Measurements from ENCODE around the gene PVR.
"Not testable (repeated sequence)": the region's sequence is repeated elsewhere in the genome, so short reads cannot be mapped to it uniquely, and the experiment has no call there.

The PVR gene, protein sequence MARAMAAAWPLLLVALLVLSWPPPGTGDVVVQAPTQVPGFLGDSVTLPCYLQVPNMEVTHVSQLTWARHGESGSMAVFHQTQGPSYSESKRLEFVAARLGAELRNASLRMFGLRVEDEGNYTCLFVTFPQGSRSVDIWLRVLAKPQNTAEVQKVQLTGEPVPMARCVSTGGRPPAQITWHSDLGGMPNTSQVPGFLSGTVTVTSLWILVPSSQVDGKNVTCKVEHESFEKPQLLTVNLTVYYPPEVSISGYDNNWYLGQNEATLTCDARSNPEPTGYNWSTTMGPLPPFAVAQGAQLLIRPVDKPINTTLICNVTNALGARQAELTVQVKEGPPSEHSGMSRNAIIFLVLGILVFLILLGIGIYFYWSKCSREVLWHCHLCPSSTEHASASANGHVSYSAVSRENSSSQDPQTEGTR

DNA sequence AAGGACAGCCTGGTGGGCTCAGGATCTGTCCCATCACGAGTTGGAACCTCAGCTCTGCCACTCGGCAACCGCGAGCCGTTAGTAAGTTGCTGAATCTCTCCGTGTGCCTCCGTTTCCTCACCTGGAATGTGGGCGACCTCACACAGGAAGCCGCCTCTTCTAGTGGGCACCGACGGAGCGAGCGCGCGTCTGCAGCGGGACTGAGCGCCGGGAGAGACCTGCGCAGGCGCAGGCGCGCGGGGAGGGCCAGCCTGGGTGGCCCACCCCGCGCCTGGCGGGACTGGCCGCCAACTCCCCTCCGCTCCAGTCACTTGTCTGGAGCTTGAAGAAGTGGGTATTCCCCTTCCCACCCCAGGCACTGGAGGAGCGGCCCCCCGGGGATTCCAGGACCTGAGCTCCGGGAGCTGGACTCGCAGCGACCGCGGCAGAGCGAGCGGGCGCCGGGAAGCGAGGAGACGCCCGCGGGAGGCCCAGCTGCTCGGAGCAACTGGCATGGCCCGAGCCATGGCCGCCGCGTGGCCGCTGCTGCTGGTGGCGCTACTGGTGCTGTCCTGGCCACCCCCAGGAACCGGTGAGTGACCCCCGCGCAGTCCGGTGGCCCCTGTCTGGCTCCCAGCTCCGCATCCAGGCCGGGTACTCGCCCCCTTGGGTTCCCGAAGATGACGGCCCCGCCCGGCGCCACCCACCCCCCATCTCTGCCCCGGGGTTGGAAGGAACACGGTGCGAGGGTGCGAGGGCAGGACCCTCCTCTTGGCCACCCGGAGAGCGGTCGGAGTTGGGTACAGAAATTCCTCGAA lies at the start of gene PVR:
PVR (plus strand) TSS at position 306 of the 797 bp plus-strand sequence; CDS start at position 493, 187 bp downstream.
- DNase-seq = peak; percentile 69

DNA sequence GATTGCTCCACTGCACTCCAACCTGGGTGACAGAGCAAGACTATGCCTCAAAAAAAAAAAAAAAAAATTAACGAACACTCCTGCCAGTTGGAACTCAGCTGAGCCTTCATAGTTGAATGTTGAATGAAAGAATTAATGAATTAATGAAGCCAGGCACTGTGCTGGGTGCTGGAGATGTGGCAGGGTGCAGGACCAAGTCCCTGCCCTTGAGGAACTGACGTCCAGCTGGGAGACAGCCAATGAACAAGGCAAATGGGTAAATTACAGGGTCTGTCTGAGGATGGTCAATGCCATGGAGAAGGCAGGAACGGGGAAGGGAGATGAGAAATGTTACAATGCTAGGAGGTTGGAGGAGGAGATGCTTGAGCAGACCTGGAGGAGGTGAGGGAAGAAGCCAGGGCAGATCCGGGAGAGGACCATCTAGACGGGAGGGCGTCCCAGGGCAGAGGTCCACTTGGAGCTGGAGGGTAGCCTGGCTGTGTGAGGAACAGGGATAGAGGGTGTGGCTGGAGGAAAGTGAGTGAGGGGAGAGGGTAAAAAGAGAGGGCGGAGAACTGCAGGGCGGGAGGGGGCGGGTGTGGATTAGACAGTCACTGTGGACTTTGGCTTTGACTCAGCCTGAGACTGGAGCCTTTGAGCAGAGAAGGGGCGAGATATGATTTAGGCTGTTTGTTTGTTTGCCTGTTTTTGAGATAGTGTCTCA lies 47.1 kb upstream of the PVR start:
- no peak for DNase-seq

DNA sequence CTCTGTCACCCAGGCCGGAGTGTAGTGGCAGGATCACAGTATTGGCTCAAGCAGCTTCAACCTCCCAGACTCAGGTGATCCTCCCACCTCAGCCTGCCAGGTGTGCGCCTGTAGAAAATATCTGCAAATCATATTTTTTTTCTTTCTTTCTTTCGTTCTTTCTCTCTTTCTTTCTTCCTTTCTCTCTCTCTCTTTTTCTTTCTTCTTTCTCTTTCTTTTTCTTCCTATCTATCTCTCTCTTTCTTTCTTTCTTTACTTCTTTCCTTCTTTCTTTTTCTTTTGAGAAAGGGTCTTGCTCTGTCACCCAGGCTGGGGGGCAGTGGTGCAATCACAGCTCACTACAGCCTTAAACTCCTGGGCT lies 46.6 kb upstream of the PVR start:
- DNase-seq = no peak

DNA sequence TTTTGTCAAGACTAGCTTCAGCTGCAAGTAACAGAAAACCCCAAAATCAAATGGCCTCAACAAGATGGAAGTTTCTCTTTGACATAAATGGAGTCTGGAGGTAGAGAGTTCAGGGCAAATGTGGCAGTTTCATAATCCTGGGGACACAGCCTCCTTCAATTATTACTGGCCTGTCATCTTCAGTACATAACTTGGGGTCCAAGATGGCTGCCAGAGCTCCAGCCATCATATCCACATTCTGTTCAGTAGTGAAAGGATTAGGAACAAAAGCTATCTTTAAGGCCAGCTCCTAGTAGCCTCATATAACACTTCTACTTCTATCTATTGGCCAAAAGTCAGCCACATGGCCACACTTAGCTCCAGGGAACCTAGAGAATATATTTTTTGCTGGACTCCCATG lies 45.4 kb upstream of the PVR start:
- DNase-seq = no peak

DNA sequence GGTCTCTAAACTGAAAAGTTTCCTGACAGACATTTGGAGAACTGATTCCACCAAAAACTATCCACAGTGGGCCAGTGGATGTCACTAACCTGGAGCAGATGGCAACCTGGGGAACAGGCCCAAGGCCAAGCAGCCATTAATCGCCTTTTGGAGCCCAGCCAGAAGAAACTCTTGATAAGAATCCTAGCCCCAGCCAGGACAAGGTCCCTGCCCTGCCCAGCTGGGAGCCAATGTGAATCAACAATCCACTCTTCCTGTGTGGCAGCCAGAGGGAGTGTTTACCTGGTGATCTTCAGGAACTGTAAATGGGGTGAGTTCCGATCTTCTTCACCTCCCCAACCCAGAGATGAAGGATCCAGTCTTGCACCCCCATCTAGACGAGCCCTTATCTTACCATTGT lies 44.8 kb upstream of the PVR start:
- DNase-seq = no peak

DNA sequence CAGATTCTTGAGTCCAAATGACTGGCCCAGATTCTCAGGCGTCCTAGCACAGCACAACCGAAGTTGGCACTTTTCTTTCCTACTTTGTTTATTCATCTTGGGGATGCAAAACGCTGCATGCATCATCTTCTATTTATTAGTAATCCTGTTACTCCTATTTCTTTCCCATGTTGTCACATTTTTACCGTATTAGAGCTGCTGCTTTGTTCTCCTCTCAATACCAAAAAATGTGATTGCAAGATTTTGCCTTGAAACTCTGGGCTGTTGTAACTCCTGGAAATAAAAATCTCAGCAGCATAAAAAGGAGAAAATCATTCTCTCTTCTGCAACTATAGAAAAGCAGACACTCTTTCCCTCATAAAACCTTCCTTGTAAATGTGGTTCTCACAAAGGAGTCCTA lies 43.2 kb upstream of the PVR start:
- no peak for DNase-seq

DNA sequence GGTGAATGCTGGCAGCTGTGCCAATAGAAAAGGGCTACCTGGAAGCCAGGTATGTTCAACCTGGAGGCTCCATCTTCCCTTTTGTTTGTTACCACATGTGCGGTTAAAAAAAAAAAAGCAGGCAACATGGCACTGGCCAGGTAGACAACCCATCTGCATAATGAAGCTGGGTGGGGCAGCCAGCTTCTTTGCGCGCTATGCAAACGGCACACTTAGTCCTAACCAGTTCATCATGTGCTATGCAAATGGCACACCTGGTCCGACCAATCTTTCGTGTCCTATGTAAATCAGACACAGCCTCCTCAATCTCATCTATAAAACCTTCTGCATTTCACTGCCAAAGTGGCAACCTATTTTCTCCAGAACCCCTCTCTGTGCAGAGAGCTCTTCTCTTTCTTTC lies 41.6 kb upstream of the PVR start:
- no peak for DNase-seq

DNA sequence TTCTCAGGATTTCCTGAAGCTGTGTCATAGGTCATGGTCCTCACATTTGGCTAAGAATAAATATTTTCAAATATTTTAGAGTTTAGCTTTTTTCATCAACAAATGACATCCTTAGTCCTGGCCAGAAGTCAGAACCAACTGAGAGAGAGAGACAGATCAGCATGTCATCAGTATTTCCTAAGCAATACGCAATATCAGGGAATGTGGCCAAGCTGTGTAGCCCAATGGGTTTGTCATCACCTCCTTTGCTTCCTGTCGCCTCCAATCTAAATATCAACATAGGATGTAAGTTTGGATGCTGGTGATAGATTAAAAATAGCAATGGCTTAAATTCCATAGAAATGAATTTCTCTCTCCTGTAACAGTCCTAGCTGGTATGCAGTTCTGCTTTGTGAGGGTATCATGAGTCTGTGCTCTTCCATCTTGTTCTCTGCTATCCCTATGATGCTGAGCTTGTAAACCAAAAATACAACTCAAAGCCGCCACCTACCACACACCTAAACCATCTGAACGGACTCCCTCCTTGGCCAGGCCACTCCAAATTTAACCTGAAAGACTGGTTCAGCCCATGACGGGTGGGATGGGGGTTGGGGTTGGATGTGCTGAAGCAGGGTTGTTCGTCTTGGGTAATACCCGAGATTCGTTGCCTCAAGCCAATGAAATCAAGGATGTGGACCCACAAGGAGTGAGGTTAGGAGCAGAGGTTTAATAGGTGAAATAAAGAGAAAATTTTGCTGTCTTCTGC lies 40.3 kb upstream of the PVR start:
- no peak for DNase-seq

DNA sequence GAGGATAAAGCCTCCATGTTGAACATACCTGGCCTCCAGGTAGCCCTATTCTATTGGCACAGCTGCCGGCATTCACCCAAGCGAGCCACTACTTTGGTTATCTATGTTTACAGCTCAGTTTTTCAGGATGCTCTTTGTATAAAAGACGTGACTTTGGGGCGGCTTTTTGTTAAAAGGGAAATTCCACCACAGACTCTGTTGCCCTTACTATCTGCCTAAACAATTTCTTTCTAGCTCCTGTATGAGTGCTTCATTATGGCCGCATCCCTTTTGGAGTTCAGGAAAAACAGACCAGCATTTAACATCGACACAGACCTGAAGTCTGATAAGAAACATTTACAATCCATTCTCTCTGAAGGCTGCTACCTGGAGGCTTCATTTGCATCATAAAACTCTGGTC lies 39.5 kb upstream of the PVR start:
- DNase-seq = no peak

DNA sequence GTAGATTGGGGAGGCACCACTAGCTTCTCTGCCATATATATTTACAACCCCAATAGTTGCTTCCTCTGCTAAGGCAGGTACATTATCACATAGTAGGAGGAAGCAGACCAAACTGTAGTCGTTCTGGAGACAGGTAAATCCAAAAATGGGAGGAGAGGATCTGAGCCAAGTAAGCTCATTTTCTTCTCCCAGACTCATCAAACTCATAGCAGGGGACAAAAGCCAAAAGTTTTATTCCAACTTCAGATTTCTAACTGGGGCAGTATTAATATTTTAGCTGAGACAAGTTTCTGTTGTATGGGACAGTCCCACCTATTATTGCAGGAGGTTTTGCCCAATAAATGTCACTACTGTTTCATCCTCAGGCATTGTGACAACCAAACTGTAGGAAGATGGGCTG lies 38.2 kb upstream of the PVR start:
- no peak for DNase-seq

DNA sequence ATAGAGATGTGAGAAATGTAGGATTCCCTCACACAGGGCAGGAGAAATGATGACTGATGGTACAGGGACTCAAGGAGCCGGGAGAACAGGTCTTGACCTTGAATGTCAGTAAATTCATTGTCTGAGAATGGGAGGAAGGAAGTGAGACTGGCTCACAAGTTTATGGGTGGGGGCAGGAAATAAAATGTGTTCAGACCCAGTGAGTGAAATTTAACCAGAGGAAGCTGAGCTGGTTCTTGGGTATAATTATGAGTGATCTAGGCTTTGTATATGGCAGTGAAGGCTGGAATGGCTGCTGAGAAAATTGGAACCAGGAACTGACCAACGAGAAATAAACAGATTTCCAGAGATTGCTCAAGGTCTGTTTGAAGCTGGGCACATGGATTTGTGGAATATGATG lies 36.7 kb upstream of the PVR start:
- DNase-seq = no peak

DNA sequence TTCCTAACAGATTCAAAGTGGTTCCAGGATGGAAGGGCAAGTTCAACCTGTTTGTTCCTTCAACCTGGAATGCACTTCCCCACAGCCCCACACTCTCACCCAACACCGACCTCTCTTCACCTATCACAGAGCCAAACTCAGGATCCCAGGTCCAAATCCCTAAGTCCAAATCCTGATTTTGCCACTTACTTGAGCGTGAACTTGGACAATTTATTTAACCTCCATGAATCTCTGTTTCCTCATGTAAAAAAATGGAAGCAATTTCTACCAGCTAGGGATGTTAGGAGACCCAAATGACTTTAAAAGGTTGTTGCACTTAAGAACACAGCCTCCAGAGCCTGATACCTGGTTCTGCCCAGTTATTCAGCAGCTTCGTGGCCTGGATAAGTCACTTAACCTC lies 35.8 kb upstream of the PVR start:
- DNase-seq = no peak

DNA sequence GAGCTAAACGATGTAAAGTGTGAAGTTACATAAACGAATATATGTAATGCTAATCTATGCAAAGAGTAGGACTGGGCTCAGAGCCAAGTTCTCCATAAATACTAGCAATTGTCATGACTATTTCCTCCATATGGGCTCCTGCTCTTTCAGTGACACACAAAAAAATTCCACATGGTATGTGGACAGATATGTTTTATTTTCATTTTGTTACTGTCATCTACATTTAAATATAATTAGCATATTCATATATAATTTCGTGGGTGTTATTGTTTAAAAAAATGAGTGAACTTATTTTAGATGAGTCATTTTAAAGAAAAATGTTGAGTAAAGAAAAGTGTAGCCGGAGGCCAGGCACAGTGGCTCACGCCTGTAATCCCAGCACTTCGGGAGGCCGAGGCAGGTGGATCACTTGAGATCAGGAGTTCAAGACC lies 35.3 kb upstream of the PVR start:
- DNase-seq = no peak

DNA sequence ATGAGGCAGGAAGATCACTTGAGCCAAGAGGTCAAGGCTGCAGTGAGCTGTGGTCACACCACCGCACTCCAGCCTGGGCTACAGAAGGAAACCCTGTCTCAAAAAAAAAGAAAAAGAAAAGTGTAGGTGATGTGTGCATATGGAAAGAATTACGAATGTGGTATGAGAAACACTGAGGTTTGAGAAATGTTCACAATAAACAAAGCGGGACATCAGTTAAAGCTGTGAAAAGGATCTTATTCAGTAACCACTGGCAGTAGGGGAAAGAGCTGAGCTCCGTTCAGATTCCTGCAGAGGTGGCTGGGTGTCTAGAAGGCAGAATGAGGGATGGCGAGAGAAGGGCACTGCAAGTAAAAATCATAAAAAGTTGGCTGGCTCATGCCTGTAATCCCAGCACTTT lies 34.5 kb upstream of the PVR start:
- DNase-seq = no peak

DNA sequence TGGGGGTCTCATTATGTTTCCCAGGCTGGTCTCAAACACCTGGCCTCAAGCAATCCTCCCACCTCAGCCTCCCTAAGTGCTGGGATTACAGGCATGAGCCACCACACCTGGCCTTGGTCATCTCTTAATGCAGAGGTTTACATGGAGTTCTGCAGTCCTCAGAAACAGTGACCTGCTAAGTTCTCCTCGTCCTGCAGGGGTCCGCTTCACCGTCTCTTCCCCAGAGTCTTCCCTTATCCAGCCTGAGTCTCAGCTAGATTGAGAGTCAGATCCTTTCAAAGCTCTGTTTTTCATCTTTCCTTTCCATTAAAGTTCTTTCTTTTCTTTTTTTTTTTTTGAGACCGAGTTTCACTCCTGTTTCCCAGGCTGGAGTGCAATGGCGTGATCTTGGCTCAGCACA lies 33.2 kb upstream of the PVR start:
- not testable (repeated sequence) for DNase-seq

DNA sequence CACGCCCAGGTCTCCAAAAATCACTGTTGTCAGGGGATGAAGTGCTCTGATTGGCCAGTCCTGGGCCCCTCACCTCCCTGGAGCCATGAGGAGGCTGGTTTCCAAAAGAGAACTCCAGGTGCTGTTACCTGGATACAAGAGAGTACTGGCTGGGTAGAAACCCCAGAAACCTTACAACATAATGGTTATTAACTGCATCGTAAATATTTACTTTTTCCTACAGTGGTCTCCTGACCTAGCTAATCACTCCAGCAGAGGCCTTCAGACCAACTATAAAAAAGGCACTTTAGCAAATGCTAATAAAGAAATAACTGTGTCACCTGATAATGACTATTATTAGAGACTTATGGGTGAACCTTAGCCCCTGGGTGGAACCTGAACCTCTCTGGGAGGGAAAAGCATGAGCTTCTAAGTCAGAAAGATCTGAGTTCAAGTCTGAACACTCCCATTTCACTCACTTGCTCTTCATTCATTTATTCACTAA lies 31.9 kb upstream of the PVR start:
- DNase-seq = no peak

DNA sequence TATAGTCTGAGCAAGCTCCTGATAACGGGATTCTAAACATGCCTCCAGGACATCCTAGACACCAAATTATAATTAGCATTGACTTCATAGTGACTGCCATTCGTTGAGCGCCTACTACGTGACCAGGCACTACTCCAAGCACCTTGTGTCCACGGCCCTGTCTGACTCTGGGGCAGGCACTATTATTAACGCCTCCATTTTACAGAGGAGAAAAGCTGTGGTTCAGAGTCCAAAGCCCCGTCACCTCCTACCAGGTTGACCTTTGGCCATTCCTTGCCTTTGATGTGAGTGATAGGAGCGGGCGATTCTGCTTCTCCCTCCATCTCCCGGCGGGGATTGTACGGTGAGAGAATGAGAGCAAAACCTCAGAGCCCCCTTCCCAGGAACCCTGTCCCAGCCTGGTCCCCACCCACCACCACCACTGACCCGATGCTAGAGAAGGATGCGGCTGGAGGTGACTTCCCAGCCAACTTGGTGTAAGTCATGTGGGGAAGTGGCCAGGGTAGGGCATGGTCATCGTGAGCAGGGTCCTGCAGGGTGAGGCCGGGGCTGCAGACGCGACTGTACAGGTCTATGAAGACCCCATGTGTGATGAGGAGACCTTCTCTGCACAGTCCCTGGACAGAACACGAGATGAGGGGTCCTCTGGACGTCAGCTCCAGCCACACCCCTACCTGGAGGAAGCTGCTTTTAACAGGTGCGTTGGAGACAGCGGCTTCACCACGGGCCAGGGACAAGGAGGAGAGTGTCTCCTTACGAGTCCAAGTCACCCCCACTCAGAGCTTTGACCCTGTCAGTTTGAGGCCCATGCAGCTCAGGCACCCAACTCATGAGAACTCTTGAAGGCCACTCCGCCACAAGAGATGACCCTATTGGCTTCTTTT lies 30.2 kb upstream of the PVR start, which contains the start of gene IGSF23:
IGSF23 (plus strand) TSS at position 269 of the 884 bp plus-strand sequence; CDS start at position 352, 83 bp downstream.
- DNase-seq = no peak

DNA sequence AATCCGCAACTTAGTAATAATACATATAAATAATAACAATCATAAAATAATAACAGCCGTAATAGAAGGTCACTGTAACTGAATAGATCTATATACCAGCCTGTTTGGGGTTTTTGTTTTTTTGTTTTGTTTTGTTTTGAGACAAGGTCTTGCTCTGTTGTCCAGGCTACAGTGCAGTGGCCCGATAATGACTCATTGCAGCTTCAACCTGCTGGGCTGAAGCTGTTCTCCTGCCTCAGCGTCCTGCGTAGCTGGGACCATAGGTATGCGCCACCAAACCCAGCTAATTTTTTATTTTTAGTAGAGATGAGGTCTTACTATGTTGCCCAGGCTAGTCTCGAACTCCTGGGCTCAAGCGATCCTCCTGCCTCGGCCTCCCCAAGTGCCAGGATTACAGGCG lies 29.4 kb upstream of the PVR start:
- no peak for DNase-seq

DNA sequence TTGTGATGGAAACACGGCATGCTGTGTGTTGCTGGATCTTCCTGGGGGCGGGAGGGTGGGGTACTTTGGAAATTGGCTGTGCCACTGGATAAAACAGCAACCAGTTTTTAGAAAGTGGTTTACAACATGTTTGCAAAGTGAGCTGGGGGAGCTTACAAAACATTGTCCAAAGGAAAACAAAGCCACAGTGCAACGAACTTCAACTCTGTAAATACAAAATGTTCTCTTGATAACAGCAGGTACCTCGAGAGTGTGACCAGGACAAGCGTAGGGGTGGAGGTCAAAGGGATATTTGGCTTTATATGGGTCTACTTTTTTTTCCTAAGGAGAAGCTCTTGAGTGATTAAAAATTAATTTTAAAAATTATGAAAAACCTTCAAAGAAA lies 27.9 kb upstream of the PVR start:
- no peak for DNase-seq

DNA sequence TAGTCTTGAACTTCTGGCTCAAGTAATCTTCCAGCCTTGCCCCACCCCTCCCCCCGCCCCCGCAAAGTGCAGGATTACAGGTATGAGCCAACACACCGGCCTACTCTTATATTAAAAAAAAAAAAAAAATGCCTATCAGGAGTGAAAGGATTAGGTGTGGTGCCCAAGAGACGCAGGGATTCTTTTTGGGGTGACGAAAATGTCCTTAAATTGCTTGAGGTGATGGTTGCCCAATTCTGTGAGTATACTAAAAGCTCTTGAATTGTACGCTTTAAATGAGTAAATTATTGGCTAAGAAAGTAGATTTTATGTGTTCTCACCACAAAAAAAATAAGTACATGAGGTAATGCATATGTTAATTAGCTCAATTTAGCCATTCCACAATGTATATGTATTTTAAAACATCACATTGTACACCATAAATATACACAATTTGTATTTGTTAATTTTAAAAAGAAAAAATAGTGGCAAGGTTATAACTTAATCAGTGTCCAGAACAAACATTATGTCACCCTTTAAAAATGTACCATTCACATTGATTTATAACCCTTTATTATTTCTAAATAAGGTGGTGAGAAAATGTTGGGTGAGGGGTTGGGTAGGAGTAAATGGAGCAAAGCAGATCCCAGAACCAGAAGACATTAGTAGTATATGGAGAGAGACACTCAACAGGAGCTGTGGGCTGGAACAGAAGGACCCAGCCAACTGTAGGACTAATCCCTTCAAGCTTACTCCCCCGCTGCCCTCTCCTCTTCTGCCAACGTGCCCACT lies 26.4 kb upstream of the PVR start:
- no peak for DNase-seq

Measured in midbrain (tissue), 1 donor.